H54 (cell line): ENCODE data around the gene OPN4.
A peak's percentile ranks its signal among the peaks of the same experiment; 100 is the strongest.

Experiments
- DNase-seq: peaks from one replicate; pipeline ENCODE4 v3.0.0; 2011; ENCODE audit warnings: low spot score, mixed read lengths; ENCODE audit not compliant: insufficient read length
- FAIRE-seq: peaks from 3 replicates; lab custom pipeline; 2011; peaks lifted over from hg19 to GRCh38; lab: Jason Lieb, UNC
- POLR2A ChIP-seq: IDR thresholded peaks from 2 replicates; pipeline ENCODE4 v1.6.1; 2011; ENCODE audit warnings: low read depth, mild to moderate bottlenecking, low read length

Gene OPN4

DNA sequence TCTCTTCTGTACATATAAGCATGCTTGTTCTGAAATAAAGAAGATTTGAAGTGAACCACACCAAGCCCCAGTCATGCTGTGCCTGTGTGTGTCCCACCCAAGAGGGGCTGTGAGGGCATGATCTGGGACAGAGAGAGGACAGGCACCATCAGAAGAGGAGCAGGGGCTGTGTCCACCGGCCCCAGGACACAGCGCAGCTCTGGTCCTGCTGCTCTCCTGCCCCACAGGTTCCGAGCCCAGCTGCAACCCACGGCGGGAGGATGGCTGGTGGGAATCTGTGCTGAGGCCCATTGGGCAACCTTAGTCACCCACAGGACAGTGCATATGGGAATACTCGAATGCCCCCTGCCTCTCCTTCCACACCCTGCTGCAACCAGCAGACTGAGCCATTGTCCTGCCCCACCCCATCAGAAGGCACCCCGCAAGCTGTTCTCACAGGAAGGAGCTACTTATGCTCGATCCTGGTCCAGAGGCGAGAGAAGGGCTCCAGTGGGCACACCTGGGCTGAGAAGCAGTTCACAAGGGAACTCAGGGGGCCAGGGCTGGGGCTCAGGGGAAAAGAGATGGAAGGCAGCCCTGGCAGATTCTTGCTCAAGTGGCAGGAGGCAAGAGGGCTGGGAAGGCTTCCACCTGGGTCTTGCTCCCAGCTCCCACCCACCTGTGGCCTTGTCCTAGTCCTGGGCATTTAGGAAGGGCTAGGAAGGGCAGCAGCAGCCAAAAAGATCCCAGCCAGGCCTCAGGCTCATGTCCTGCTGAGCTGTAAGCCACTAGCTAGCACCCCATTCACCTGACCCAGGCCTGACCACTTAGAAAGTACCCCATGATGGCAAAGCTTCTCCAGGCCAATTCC is 45.9 kb downstream of the OPN4 start:
- no peak for DNase-seq
- no peak for TF ChIP-seq POLR2A

DNA sequence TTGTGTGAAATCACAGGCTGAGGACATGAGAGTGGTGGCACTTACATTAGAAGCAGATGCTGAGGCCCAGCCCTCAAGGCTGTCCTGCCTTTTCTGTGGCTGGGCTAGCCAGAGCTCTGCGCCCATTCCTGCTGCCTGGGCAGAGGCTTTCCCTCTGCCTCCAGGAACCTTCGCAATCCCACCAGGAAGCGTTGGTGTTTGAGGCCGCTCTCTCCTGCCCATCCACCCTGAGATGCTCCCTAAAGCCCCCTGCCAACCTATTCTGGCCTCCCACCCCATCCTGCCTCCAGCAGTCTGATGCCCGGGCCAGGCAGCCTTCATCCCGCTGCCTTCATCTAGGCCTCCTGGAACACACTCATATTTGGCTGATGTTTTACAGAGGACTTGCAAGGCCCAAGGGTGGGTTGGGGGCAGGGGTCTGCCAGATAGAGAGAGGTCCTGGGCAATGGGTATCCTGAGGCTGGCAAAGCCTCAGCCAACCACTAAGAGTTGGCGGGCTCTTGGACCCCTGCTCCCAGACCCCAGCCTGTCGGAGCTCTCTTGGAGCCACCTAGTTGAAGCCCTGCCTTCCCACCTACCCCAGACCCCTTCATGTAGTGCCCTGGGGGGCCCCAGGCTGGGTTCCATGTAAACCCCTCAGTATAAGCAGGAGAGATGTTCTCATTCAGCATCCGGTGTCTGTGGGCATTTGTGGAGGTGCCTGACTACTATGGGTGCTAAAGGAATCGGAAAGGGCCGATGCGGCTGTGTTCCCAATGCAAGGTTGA is 46.7 kb downstream of the OPN4 start:
- no peak for FAIRE-seq
- TF ChIP-seq POLR2A, result no peak
- no peak for DNase-seq

More for the DNA sequence above, 45.9 kb downstream of the OPN4 start:
- FAIRE-seq, result no peak

GRCh38 chr10:86703176-86703575 is 48.8 kb downstream of the OPN4 start:
- no peak for FAIRE-seq
- no peak for DNase-seq
- no peak for TF ChIP-seq POLR2A

GRCh38 chr10:86705139-86705538 is 50.8 kb downstream of the OPN4 start:
- no peak for FAIRE-seq
- no peak for TF ChIP-seq POLR2A

DNA sequence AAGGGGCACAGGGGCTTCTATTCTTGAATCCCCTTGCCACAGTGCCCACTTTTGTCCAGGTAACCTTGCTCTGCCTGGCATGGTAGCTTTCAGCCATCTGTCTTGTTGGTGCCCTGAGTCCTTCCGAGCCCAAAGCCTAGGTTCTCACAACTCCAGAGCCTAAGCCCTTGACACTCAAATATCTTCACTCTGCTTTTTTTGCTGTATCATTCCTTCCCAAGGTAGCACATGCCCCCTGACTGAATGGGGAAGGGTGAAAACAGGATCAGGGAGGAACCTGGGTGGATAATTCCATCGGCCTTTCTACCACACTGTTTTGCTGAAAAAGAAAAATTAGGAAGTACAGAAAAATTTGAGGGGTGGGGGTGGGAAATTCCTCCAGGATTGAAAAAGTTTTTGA is 51.6 kb downstream of the OPN4 start:
- TF ChIP-seq POLR2A, result no peak
- DNase-seq (no peak), FAIRE-seq (no peak)

More at GRCh38 chr10:86705139-86705538, 50.8 kb downstream of the OPN4 start:
- DNase-seq, result no peak

DNA sequence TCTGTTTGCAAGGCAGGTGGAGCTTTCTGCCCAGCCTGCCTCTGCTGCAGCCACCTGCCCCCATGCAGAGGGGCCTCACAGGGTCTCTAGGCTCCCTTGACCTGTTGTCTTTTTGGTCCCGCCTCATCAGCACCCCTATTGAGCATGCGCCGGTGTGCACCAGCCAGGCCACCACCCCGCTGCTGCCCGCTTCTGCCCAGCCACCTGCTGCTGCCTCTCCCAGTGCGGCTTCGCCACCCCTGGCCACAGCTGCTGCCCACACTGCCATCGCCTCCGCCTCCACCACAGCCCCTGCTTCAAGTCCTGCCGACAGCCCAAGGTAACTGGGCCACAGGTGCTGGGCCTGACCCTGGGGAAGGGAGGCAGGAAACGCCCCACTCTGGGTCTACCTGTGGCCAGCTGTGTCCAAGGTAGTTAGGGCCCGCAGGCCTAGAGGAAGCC is 52.1 kb downstream of the OPN4 start:
- TF ChIP-seq POLR2A, result no peak
- DNase-seq (no peak), FAIRE-seq (no peak)

DNA sequence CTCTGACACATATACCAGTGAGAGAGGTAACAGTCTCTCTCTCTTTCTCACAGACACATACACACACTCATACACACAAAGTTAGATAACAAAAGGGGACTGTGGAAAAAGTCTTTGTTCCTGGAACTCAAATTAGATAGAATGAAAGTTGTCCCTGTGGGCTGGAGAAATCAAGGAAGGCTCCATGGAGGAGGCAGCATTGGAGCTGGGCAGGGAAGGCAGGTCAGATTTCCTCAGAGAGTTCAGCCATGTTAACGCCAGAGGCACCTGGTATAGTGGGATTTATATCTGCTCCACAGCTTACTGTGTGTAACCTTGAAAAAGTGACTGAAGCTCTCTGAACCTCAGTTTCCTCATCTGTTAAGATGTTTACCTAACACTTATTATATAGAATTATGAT is 52.6 kb downstream of the OPN4 start:
- no peak for DNase-seq
- no peak for FAIRE-seq
- TF ChIP-seq POLR2A, result no peak

- FAIRE-seq, result no peak
- TF ChIP-seq POLR2A, result no peak
Measured at GRCh38 chr10:86707505-86707904, 53.2 kb downstream of the OPN4 start.

GRCh38 chr10:86708068-86708782 is 53.9 kb downstream of the OPN4 start:
- FAIRE-seq (no peak), DNase-seq (no peak)
- TF ChIP-seq POLR2A, result no peak

More at GRCh38 chr10:86707505-86707904, 53.2 kb downstream of the OPN4 start:
- DNase-seq, result no peak

GRCh38 chr10:86708783-86709380 is 54.5 kb downstream of the OPN4 start:
- DNase-seq (no peak), FAIRE-seq (no peak)
- no peak for TF ChIP-seq POLR2A

- DNase-seq, result no peak
- TF ChIP-seq POLR2A, result no peak
- FAIRE-seq, result no peak
Measured at GRCh38 chr10:86709396-86710185, 55.2 kb downstream of the OPN4 start.

DNA sequence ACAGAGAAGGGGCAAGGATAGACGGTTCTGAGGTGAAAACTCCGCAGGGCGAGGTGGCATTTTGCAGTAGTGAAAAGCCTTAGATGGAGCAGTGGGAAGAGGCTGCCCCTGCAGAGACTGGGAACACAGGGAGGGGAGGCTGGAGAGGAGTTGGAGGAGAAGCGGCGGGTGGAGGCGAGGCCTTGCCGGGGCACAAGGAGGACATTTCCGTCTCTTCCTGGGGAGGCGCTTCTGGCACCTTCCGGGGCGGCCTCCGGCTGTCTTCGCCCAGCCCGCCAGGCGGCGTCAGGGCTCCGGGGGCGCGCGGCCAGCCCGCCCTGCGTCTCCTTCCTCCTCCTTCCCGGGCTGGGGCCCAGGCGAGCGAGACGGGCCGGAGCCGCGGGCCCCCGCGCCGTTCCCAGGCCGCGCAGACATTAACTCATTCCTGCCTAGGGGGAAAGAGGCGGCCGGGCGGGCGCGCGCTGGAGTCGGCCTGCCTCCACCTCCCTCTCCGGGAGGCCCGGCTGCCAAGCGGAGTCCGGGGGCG is 56.7 kb downstream of the OPN4 start:
- DNase-seq, result peak; percentile 98
- peak; percentile 51 for TF ChIP-seq POLR2A
- peak; percentile 53 for FAIRE-seq
